Measurements from ENCODE around the gene PDE6H. TPM values are rescaled to one million over a fixed set of nuclear protein-coding genes. Genes with fewer than 3 reads are reported as not detected.

PDE6H gene
- polyA plus RNA-seq, 2 of the 4 experiments (the other 2 are of a cell fraction): not detected

- no peak for FAIRE-seq
- H3K9me3 ChIP-seq: no peaks in the 10 kb centered on the region
- H3K27ac ChIP-seq: no peak overlapping the region
- WGBS (ENCODE audit: missing lambda C conversion rate): 53% methylated on average over 3 of the region's 3 CpGs
- ATAC-seq: no peak
- no peak for TF ChIP-seq REST (IDR thresholded peaks at IDR 0.05)
- TF ChIP-seq FOXS1 (CRISPR knock-in tag; IDR thresholded peaks at IDR 0.05): no peak
- TF ChIP-seq ZSCAN20 (CRISPR knock-in tag; IDR thresholded peaks at IDR 0.05): no peak
- ChIA-PET CTCF (interaction anchor here (0.6 kb wide), 1 partner anchor 203 kb away, joined by 4 read pairs; no protein-coding TSS in a partner anchor), POLR2A (no interaction called here)
- peaks cover 8% of the 10 kb centered on the region; the same call in 1 of the 3 replicates for H3K4me1 ChIP-seq
- H3K4me2 ChIP-seq: no peak overlapping the region
- H3K4me3 ChIP-seq: no peak overlapping the region
- no peak for DNase-seq (ENCODE audit: low read depth in 1 of 2, low spot score in 1 of 2)
These were observed 13.4 kb upstream of the PDE6H start for GRCh38 chr12:14959463-14959862.

- CTCF ChIA-PET: no interaction called here
- no peak overlapping the region for H3K27ac ChIP-seq
- DNase-seq (ENCODE audit: low read depth in 1 of 2, low spot score in 1 of 2): no peak
- WGBS (ENCODE audit: missing lambda C conversion rate): 88% methylated on average over 4 of the region's 4 CpGs
- H3K4me3 ChIP-seq: no peak overlapping the region
- no peak overlapping the region for H3K4me2 ChIP-seq
- H3K4me1 ChIP-seq: peaks cover 8% of the 10 kb centered on the region; the same call in 1 of the 3 replicates
- FAIRE-seq: no peak
- TF ChIP-seq SMC3 (IDR thresholded peaks at IDR 0.05) (no peak), ZNF302 (CRISPR knock-in tag; IDR thresholded peaks at IDR 0.05) (no peak), HES2 (IDR thresholded peaks at IDR 0.05) (no peak), TP53 (CRISPR knock-in tag; IDR thresholded peaks at IDR 0.05) (no peak), ESRRA (IDR thresholded peaks at IDR 0.05; ENCODE audit: borderline replicate concordance, low read length) (no peak), HOXA7 (CRISPR knock-in tag; IDR thresholded peaks at IDR 0.05) (no peak), RARB (CRISPR knock-in tag; IDR thresholded peaks at IDR 0.05) (no peak), NPAS2 (CRISPR knock-in tag; IDR thresholded peaks at IDR 0.05; ENCODE audit: borderline replicate concordance) (no peak), USF2 (IDR thresholded peaks at IDR 0.05) (no peak)
- POLR2A ChIA-PET: no interaction called here
- H3K9me3 ChIP-seq: no peaks in the 10 kb centered on the region
- no peak for ATAC-seq
These were observed 12.8 kb upstream of the PDE6H start for GRCh38 chr12:14959916-14960496.

- Histone ChIP-seq H3K9me3 (no peaks in the 10 kb centered on the region), H3K4me1 (peaks cover 8% of the 10 kb centered on the region; the same call in 1 of the 3 replicates), H3K4me2 (peak overlapping the region; percentile 32; the same call in 2 of the 3 replicates), H3K27ac (no peak overlapping the region), H3K4me3 (no peak overlapping the region)
- DNase-seq (ENCODE audit: low read depth in 1 of 2, low spot score in 1 of 2) (no peak), ATAC-seq (peak in 1 of 2 experiments; percentile 65; a peak in 3 of 6 replicates), FAIRE-seq (no peak)
- CTCF ChIA-PET: interaction anchor here (1.5 kb wide), 1 partner anchor 34 kb away, joined by 4 read pairs; no protein-coding TSS in a partner anchor
- POLR2A ChIA-PET: no interaction called here
- TF ChIP-seq FOSL2 (IDR thresholded peaks at IDR 0.05): no peak
- peak; percentile 19; the same call in 1 of the 2 replicates for TF ChIP-seq FOSL2 (CRISPR knock-in tag; IDR thresholded peaks at IDR 0.05)
- no peak for TF ChIP-seq POLR2A (IDR thresholded peaks at IDR 0.05; ENCODE audit: low read length)
- WGBS (ENCODE audit: missing lambda C conversion rate): 63% methylated on average over 13 of the region's 13 CpGs
These were observed 12.0 kb upstream of the PDE6H start for GRCh38 chr12:14960548-14961465.

Data from A549 (cell line).